HepG2 (cell line): ENCODE measurements around the gene NFS1. TPM values are rescaled to one million over a fixed set of nuclear protein-coding genes. Genes with fewer than 3 reads are reported as not detected.

ENCODE experiments used
- AGO2 ChIP-seq: fragments of 200-400 bp; formaldehyde crosslinking; optimal IDR thresholded peaks from 2 replicates; pipeline ENCODE3; 2017; ENCODE audit warnings: mild to moderate bottlenecking, low read depth, low read length, moderate library complexity
- CEBPB ChIP-seq: IDR thresholded peaks from 2 replicates; pipeline ENCODE4 v1.6.1; 2011; ENCODE audit warnings: low read depth, low read length, improper control_type of control experiment, borderline replicate concordance
- DMAP1 ChIP-seq: IDR thresholded peaks from 2 replicates; pipeline ENCODE4 v1.6.1; 2016
- FOXA1 ChIP-seq, 2 experiments: fragments of 450-650 bp in 1 of 2; sonication (generic) in 1 of 2; formaldehyde crosslinking in 1 of 2; IDR thresholded peaks; 2 replicates each; pipeline versions ENCODE4 v1.4.0 to v1.6.1; 2016 to 2020; ENCODE audit warnings: missing genetic modification reagents in 1 of 2
- MAFF ChIP-seq: IDR thresholded peaks from 2 replicates; pipeline ENCODE4 v1.6.1; 2011; ENCODE audit warnings: low read depth, low read length, improper control_type of control experiment
- NKX3-1 ChIP-seq: sonication (generic); formaldehyde crosslinking; IDR thresholded peaks from 2 replicates; pipeline ENCODE4 v1.5.0; 2020; ENCODE audit warnings: missing genetic modification reagents
- NR2F1 ChIP-seq, 2 experiments: fragments of 450-650 bp in 1 of 2; formaldehyde crosslinking in 1 of 2; IDR thresholded peaks; 2 replicates each; pipeline versions ENCODE4 v1.5.0 to v1.6.1; 2016 to 2020; ENCODE audit warnings: mild to moderate bottlenecking in 1 of 2, missing compliant biosample characterization in 1 of 2, missing genetic modification reagents in 1 of 2, moderate library complexity in 1 of 2
- PPARG ChIP-seq: conservative IDR thresholded peaks from 2 replicates; pipeline ENCODE4 v1.6.1; 2016; ENCODE audit warnings: missing biosample characterization, missing genetic modification reagents
- REXO4 ChIP-seq: sonication (generic); formaldehyde crosslinking; IDR thresholded peaks from 2 replicates; pipeline ENCODE4 v1.8.0; 2022; ENCODE audit warnings: missing genetic modification reagents, mild to moderate bottlenecking, borderline replicate concordance
- SMC3 ChIP-seq: IDR thresholded peaks from 2 replicates; pipeline ENCODE4 v1.6.1; 2011; ENCODE audit warnings: low read length, improper control_type of control experiment
- STAG1 ChIP-seq: sonication (generic); formaldehyde crosslinking; IDR thresholded peaks from 2 replicates; pipeline ENCODE4 v1.4.0; 2020; ENCODE audit warnings: missing genetic modification reagents
- ZMYM3 ChIP-seq: sonication (generic); formaldehyde crosslinking; IDR thresholded peaks from 2 replicates; pipeline ENCODE4 v1.5.1; 2020; ENCODE audit warnings: mild to moderate bottlenecking, missing genetic modification reagents
- ZNF883 ChIP-seq: sonication (generic); formaldehyde crosslinking; IDR thresholded peaks from 2 replicates; pipeline ENCODE4 v1.5.1; 2020; ENCODE audit warnings: mild to moderate bottlenecking, missing genetic modification reagents; ENCODE audit errors: not compliant biosample characterization
- polyA plus RNA-seq, 8 experiments: library from polyadenylated mRNA; depleted of rRNA in 3 of 8; stranded (reverse) in 7 of 8; unstranded in 1 of 8; fragments of >200 nt; fragmentation: Illumina TruSeq in 4 of 8; extraction: Trizol in 4 of 8; gene quantifications; 2 replicates each; pipeline versions ENCODE4 v1.2.1 to v1.2.3, GENCODE V29; 2011 to 2016; ENCODE audit warnings: low read depth in 4 of 8, missing spikeins in 1 of 8, mixed read lengths in 1 of 8; ENCODE audit not compliant: insufficient read depth in 1 of 8
- total RNA-seq, 5 experiments: library from RNA; depleted of rRNA; stranded (reverse); fragments of >200 nt; fragmentation: Illumina TruSeq; extraction: Trizol; gene quantifications; 2 replicates each; pipeline ENCODE4 v1.2.3, GENCODE V29; 2016; ENCODE audit warnings: low read depth in 1 of 5
- TF ChIP-seq, protein P1 (sequence below): sonication (generic); formaldehyde crosslinking; IDR thresholded peaks from 2 replicates; pipeline ENCODE4 v1.5.0; 2020; ENCODE audit warnings: missing genetic modification reagents
- TF ChIP-seq, protein P2 (sequence below): sonication (generic); formaldehyde crosslinking; IDR thresholded peaks from 2 replicates; pipeline ENCODE4 v1.4.0; 2020; ENCODE audit warnings: missing genetic modification reagents
- TF ChIP-seq, protein P3 (sequence below): sonication (generic); formaldehyde crosslinking; conservative IDR thresholded peaks from 2 replicates; pipeline ENCODE4 v1.8.1; 2023; ENCODE audit warnings: missing genetic modification reagents

The NFS1 gene
- total and polyA plus RNA-seq, 2 of the 13 experiments (the other 11 are each of a cell fraction or from before 2014, with no cell fraction given), result 65.9 to 88.1 TPM

DNA sequence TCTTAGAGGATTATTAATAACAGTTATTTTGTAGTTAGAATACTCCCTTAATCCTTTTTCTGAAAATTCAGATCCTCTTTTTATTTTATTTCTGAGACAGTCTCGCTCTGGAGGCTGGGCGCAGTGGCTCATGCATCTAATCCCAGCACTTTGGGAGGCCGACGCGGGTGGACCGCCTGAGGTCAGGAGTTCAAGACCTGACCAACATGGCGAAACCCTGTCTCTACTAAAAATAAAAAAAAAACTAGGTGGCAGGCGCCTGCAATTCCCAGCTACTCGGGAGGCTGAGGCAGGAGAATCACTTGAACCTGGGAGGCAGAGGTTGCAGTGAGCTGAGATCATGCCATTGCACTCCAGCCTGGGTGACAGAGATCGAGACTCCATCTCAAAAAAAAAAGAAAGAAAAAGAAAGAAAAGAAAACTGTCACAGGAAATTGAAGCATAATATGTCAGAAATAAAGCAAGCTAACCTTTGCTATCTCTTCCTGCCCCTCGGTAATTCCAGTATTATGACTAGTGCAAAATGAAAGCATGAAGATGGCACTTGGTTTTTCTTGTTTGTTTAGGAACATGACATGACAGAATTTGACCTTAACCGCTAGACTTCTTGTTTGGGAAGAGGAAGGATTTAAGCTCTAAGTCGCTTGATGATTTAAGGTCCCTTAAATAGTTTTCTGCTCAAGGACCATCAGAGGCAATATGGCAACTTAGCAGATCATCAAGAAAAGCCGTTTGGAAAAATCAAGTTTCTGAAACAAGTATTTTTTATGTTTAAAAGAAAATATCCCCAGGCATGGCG, 44.7 kb upstream of the NFS1 start (continued):
- TF ChIP-seq, protein P1, sequence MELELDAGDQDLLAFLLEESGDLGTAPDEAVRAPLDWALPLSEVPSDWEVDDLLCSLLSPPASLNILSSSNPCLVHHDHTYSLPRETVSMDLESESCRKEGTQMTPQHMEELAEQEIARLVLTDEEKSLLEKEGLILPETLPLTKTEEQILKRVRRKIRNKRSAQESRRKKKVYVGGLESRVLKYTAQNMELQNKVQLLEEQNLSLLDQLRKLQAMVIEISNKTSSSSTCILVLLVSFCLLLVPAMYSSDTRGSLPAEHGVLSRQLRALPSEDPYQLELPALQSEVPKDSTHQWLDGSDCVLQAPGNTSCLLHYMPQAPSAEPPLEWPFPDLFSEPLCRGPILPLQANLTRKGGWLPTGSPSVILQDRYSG (CRISPR knock-in tag), result 0 out of 2 replicates have a peak, but pooled peaks have one; percentile 50
- TF ChIP-seq STAG1 (CRISPR knock-in tag), result 0 out of 2 replicates have a peak, but pooled peaks have one; percentile 11
- TF ChIP-seq, protein P2, sequence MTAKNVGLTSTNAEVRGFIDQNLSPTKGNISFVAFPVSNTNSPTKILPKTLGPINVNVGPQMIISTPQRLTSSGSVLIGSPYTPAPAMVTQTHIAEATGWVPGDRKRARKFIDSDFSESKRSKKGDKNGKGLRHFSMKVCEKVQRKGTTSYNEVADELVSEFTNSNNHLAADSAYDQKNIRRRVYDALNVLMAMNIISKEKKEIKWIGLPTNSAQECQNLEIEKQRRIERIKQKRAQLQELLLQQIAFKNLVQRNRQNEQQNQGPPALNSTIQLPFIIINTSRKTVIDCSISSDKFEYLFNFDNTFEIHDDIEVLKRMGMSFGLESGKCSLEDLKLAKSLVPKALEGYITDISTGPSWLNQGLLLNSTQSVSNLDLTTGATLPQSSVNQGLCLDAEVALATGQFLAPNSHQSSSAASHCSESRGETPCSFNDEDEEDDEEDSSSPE, result peak; percentile 20; the same call in 1 of the 2 replicates
- TF ChIP-seq, protein P3, sequence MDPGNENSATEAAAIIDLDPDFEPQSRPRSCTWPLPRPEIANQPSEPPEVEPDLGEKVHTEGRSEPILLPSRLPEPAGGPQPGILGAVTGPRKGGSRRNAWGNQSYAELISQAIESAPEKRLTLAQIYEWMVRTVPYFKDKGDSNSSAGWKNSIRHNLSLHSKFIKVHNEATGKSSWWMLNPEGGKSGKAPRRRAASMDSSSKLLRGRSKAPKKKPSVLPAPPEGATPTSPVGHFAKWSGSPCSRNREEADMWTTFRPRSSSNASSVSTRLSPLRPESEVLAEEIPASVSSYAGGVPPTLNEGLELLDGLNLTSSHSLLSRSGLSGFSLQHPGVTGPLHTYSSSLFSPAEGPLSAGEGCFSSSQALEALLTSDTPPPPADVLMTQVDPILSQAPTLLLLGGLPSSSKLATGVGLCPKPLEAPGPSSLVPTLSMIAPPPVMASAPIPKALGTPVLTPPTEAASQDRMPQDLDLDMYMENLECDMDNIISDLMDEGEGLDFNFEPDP (CRISPR knock-in tag), result 0 out of 2 replicates have a peak, but pooled peaks have one; percentile 38
- peak; percentile 67; the same call in 1 of the 2 replicates for TF ChIP-seq ZMYM3 (CRISPR knock-in tag)
- peak; percentile 59 for TF ChIP-seq FOXA1 (IDR thresholded peaks at IDR 0.05)
- peak; percentile 85 for TF ChIP-seq FOXA1 (CRISPR knock-in tag; IDR thresholded peaks at IDR 0.05)
- 0 out of 2 replicates have a peak, but pooled peaks have one; percentile 51 for TF ChIP-seq NKX3-1
- peak; percentile 64 for TF ChIP-seq MAFF
- TF ChIP-seq DMAP1 (CRISPR knock-in tag), result 0 out of 2 replicates have a peak, but pooled peaks have one; percentile 47
- TF ChIP-seq CEBPB, result no peak
- TF ChIP-seq NR2F1 (CRISPR knock-in tag; IDR thresholded peaks at IDR 0.05), result peak; percentile 76 to 85
- TF ChIP-seq REXO4 (CRISPR knock-in tag), result no peak
- peak; percentile 37; the same call in 1 of the 2 replicates for TF ChIP-seq PPARG (CRISPR knock-in tag)
- TF ChIP-seq ZNF883, result peak; percentile 73
- TF ChIP-seq AGO2, result no peak
- TF ChIP-seq SMC3, result no peak
- TF ChIP-seq, all 625 proteins: peak for 155
